Mesothelial cell of epicardium (in vitro differentiated cells): ENCODE results near the gene GFOD1. TPM values are rescaled to one million over a fixed set of nuclear protein-coding genes. Genes with fewer than 3 reads are reported as not detected.
A peak's percentile ranks its signal among the peaks of the same experiment; 100 is the strongest.
"Not testable (repeated sequence)": the region's sequence is repeated elsewhere in the genome, so short reads cannot be mapped to it uniquely, and the experiment has no call there.

Source experiments
- DNase-seq, 2 experiments: peaks; one replicate each; pipeline ENCODE4 v3.0.0; 2021; ENCODE audit warnings: low spot score in 2 of 2; ENCODE audit not compliant: unreplicated experiment in 2 of 2
- H3K27ac Mint-ChIP-seq: 2 replicates; pipeline ENCODE4 v1.8.0; 2021; ENCODE audit warnings: mixed read lengths
- H3K27me3 Mint-ChIP-seq: 2 replicates; pipeline ENCODE4 v1.8.0; 2021; ENCODE audit warnings: low read depth, mixed read lengths
- H3K36me3 Mint-ChIP-seq: 2 replicates; pipeline ENCODE4 v1.8.0; 2021; ENCODE audit warnings: mixed read lengths
- H3K4me1 Mint-ChIP-seq: 2 replicates; pipeline ENCODE4 v1.8.0; 2021; ENCODE audit warnings: mixed read lengths
- H3K4me3 Mint-ChIP-seq: 2 replicates; pipeline ENCODE4 v1.8.0; 2021; ENCODE audit warnings: mild to moderate bottlenecking, moderate library complexity, mixed read lengths
- H3K9me3 Mint-ChIP-seq: 2 replicates; pipeline ENCODE4 v1.8.0; 2021; ENCODE audit warnings: mixed read lengths
- total RNA-seq: library from RNA; stranded (reverse); gene quantifications from 3 replicates; pipeline ENCODE4 v1.2.1, GENCODE V29; 2021
- TF ChIP-seq, protein P1 (sequence below): fragments of 200-600 bp; sonication (generic); IDR thresholded peaks from one replicate; pipeline ENCODE4 v1.5.0; 2021; ENCODE audit warnings: antibody characterized with exemption; ENCODE audit not compliant: unreplicated experiment

GFOD1 gene
- total RNA-seq, 1 donor from 2014 or later: 4.8 TPM

DNA sequence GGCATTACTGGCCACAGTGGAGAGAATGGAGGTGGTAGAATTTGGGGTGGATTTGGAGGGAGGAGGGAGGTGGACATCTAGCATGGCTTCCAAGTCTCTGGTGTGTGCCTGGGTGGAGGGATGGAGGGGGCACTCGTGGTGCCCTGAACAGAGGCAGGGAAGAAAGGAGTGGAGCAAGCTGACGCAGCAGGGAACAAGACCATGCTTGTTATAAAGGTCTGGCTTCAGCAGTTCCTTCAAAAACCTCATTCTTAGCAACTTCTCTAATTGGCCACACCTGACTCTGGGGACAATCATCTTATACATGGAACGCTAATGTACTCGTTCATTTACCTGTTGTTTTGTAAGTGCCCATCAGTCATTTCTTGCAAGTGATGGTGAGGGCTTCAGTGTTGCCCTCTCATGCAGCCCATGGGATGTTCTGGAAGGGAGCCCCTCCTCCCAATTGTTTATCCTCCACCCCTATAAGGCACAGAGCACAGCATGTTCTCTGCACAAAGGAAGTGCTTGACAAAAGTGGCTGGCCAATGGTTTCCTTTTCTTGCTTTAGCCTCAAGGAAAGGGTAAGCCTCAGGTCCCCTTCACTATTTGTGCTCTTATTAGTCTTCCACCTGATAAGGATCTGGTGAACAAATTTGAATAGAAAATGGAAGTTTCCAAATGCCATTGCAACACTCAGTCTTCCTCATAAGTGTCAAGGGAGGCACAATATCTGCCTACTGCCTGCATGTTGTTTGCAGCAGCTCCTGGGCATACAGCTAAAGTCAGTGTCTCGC is 39.3 kb downstream of the GFOD1 start:
- DNase-seq: no peak
- H3K9me3 Mint-ChIP-seq: peaks cover 4% of the 10 kb centered on the region
- no peak overlapping the region for H3K27ac Mint-ChIP-seq
- peaks cover 14% of the 10 kb centered on the region for H3K27me3 Mint-ChIP-seq
- no peaks in the 10 kb centered on the region for H3K36me3 Mint-ChIP-seq
- no peak overlapping the region for H3K4me3 Mint-ChIP-seq
- TF ChIP-seq, protein P1, sequence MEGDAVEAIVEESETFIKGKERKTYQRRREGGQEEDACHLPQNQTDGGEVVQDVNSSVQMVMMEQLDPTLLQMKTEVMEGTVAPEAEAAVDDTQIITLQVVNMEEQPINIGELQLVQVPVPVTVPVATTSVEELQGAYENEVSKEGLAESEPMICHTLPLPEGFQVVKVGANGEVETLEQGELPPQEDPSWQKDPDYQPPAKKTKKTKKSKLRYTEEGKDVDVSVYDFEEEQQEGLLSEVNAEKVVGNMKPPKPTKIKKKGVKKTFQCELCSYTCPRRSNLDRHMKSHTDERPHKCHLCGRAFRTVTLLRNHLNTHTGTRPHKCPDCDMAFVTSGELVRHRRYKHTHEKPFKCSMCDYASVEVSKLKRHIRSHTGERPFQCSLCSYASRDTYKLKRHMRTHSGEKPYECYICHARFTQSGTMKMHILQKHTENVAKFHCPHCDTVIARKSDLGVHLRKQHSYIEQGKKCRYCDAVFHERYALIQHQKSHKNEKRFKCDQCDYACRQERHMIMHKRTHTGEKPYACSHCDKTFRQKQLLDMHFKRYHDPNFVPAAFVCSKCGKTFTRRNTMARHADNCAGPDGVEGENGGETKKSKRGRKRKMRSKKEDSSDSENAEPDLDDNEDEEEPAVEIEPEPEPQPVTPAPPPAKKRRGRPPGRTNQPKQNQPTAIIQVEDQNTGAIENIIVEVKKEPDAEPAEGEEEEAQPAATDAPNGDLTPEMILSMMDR: no peak
- peaks cover 13% of the 10 kb centered on the region for H3K4me1 Mint-ChIP-seq

DNA sequence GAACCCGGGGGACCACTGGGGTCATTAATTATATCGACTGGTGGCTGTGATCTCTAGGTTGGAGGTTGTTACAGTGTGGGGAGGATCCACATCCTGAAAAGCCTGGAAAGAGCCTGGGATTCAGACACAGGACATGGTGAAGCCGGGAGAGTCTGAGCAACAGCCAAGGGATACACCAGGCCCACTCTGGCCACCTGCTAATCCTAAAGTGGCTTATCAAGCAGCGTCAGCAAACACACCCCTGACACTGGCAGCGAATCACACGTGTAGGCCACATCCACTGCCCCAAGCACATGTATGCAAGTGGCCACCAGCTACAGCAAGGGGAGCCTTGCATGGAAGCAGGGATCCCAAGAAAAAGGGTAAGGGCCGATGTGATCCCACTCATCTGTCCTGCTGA is 41.0 kb downstream of the GFOD1 start:
- Mint-ChIP-seq H3K9me3 (peaks cover 4% of the 10 kb centered on the region), H3K36me3 (no peaks in the 10 kb centered on the region), H3K4me3 (no peak overlapping the region), H3K27me3 (peaks cover 14% of the 10 kb centered on the region), H3K4me1 (peaks cover 5% of the 10 kb centered on the region), H3K27ac (no peak overlapping the region)
- TF ChIP-seq, protein P1: no peak
- DNase-seq: no peak

DNA sequence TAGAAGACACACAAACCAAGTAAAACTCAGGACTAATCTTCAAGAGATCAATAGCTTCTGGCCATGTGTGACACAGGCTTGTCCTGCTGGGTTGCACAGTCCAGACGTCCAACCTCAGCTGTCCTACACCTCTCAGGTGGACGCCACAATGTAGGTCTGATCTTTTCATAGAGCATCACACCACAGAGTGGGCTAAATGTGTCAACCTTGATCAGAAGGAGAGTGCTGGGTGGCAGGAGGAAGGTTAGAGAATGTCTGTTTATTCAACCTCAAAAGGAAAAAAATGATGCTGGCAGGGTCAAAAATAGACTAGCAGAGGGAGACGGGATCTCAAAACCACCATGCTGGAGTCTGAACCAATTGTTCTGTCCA is 41.7 kb downstream of the GFOD1 start:
- Mint-ChIP-seq H3K4me3 (no peak overlapping the region), H3K27ac (no peak overlapping the region), H3K9me3 (peaks cover 4% of the 10 kb centered on the region), H3K36me3 (no peaks in the 10 kb centered on the region), H3K27me3 (peaks cover 14% of the 10 kb centered on the region), H3K4me1 (peaks cover 9% of the 10 kb centered on the region)
- DNase-seq: no peak
- TF ChIP-seq, protein P1: no peak

- peaks cover 4% of the 10 kb centered on the region for H3K9me3 Mint-ChIP-seq
- DNase-seq: peak; percentile 74 to 84
- no peak overlapping the region for H3K4me3 Mint-ChIP-seq
- H3K4me1 Mint-ChIP-seq: peaks cover 10% of the 10 kb centered on the region
- TF ChIP-seq, protein P1: no peak
- no peaks in the 10 kb centered on the region for H3K36me3 Mint-ChIP-seq
- H3K27me3 Mint-ChIP-seq: peaks cover 14% of the 10 kb centered on the region
- peak overlapping the region; percentile 65 for H3K27ac Mint-ChIP-seq
These were observed 42.2 kb downstream of the GFOD1 start for GRCh38 chr6:13445005-13445743.

GRCh38 chr6:13444604-13445003 is 42.8 kb downstream of the GFOD1 start:
- Mint-ChIP-seq H3K4me3 (no peak overlapping the region), H3K27ac (peak overlapping the region; percentile 65), H3K27me3 (peaks cover 11% of the 10 kb centered on the region), H3K4me1 (peaks cover 10% of the 10 kb centered on the region), H3K36me3 (no peaks in the 10 kb centered on the region), H3K9me3 (peaks cover under 1% of the 10 kb centered on the region)
- TF ChIP-seq, protein P1: no peak
- no peak for DNase-seq

DNA sequence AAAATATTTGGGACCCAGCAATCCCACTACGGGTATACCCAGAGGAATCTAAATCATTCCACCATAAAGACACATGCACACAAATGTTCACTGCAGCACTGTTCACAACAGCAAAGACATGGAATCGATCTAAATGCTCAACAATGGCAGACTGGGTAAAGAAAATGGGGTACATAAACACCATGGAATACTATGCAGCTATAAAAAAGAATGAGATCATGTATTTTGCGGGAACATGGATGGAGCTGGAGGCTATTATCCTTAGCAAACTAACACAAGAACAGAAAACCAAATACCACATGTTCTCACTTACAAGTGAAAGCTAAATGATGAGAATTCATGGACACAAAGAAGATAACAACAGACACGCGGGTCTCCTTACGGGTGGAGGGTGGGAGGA is 43.4 kb downstream of the GFOD1 start:
- H3K36me3 Mint-ChIP-seq, H3K27ac Mint-ChIP-seq, DNase-seq, H3K4me1 Mint-ChIP-seq, H3K9me3 Mint-ChIP-seq, H3K4me3 Mint-ChIP-seq: not testable (repeated sequence)
- peaks cover 11% of the 10 kb centered on the region for H3K27me3 Mint-ChIP-seq
